Neuronal stem cell (in vitro differentiated cells): ENCODE results near the gene CDK2AP2.

Experiments used
- DNase-seq: peaks from one replicate; pipeline ENCODE4 v3.0.0-alpha.2; 2013; ENCODE audit warnings: low spot score
- H2AFZ ChIP-seq: one replicate; pipeline ENCODE4 v1.6.1; 2013; ENCODE audit warnings: mild to moderate bottlenecking, low read length, inconsistent platforms
- H2AK5ac ChIP-seq: 2 replicates; pipeline ENCODE4 v1.6.1; 2013; ENCODE audit warnings: low read depth, mild to moderate bottlenecking, inconsistent platforms, low read length, moderate library complexity, mixed read lengths
- H2BK120ac ChIP-seq: 2 replicates; pipeline ENCODE4 v1.6.1; 2013; ENCODE audit warnings: low read depth, mild to moderate bottlenecking, inconsistent platforms, low read length, moderate library complexity, mixed read lengths
- H2BK12ac ChIP-seq: one replicate; pipeline ENCODE4 v1.6.1; 2013; ENCODE audit warnings: low read length, inconsistent platforms
- H2BK15ac ChIP-seq: 2 replicates; pipeline ENCODE4 v1.6.1; 2013; ENCODE audit warnings: mild to moderate bottlenecking, low read length, inconsistent platforms, mixed read lengths
- H2BK5ac ChIP-seq: one replicate; pipeline ENCODE4 v1.6.1; 2013; ENCODE audit warnings: inconsistent platforms, mild to moderate bottlenecking, low read length, moderate library complexity
- H3K14ac ChIP-seq: one replicate; pipeline ENCODE4 v1.6.1; 2013; ENCODE audit warnings: low read length, inconsistent platforms
- H3K18ac ChIP-seq: 2 replicates; pipeline ENCODE4 v1.6.1; 2013; ENCODE audit warnings: low read length, inconsistent platforms
- H3K23ac ChIP-seq: 2 replicates; pipeline ENCODE4 v1.6.1; 2013; ENCODE audit warnings: low read depth, mild to moderate bottlenecking, mixed read lengths, low read length, inconsistent platforms; ENCODE audit not compliant: poor library complexity
- H3K27ac ChIP-seq: replicated peaks from 3 replicates; pipeline ENCODE4 v1.5.1; 2013; ENCODE audit warnings: low read length, inconsistent platforms
- H3K27me3 ChIP-seq, 3 experiments: 2 replicates each; pipeline ENCODE4 v1.6.1; 2013; ENCODE audit warnings: low read length in 3 of 3, mild to moderate bottlenecking in 2 of 3, inconsistent platforms in 1 of 3, low read depth in 1 of 3, mixed read lengths in 1 of 3, moderate library complexity in 1 of 3; ENCODE audit not compliant: control insufficient read depth in 3 of 3, insufficient read depth in 3 of 3
- H3K36me3 ChIP-seq, 2 donors: replicated peaks in 1 of 2; 2 replicates each; pipeline ENCODE4 v1.6.1; 2013; ENCODE audit warnings: low read length in 2 of 2; ENCODE audit not compliant: control insufficient read depth in 2 of 2, insufficient read depth in 2 of 2
- H3K4ac ChIP-seq: 2 replicates; pipeline ENCODE4 v1.6.1; 2013; ENCODE audit warnings: inconsistent platforms, mild to moderate bottlenecking, low read length, moderate library complexity
- H3K4me1 ChIP-seq, 2 donors: 1 replicate in 1 of 2; 2 replicates in 1 of 2; pipeline ENCODE4 v1.6.1; 2013; ENCODE audit warnings: low read length in 2 of 2, low read depth in 1 of 2; ENCODE audit not compliant: control insufficient read depth in 2 of 2, insufficient read depth in 1 of 2
- H3K4me2 ChIP-seq: one replicate; pipeline ENCODE4 v1.6.1; 2013; ENCODE audit warnings: mild to moderate bottlenecking, low read length, inconsistent platforms; ENCODE audit not compliant: insufficient read depth, poor library complexity, severe bottlenecking
- H3K4me3 ChIP-seq, 2 donors: 2 replicates each; pipeline ENCODE4 v1.5.1; 2013; ENCODE audit warnings: low read length in 2 of 2, mild to moderate bottlenecking in 2 of 2, inconsistent platforms in 1 of 2, moderate library complexity in 1 of 2
- H3K79me1 ChIP-seq: one replicate; pipeline ENCODE4 v1.6.1; 2013; ENCODE audit warnings: low read depth, mild to moderate bottlenecking, inconsistent platforms, low read length, moderate library complexity
- H3K9ac ChIP-seq: one replicate; pipeline ENCODE4 v1.6.1; 2013; ENCODE audit warnings: mild to moderate bottlenecking, low read depth, low read length, inconsistent platforms; ENCODE audit not compliant: poor library complexity
- H3K9me3 ChIP-seq, 2 donors: replicated peaks in 1 of 2; 2 replicates each; pipeline versions ENCODE3 to v1.6.1; 2013; ENCODE audit warnings: low read length in 2 of 2, mild to moderate bottlenecking in 2 of 2, inconsistent platforms in 1 of 2, low read depth in 1 of 2, mixed read lengths in 1 of 2, moderate library complexity in 1 of 2; ENCODE audit not compliant: control insufficient read depth in 2 of 2, insufficient read depth in 1 of 2
- H4K8ac ChIP-seq: one replicate; pipeline ENCODE4 v1.6.1; 2013; ENCODE audit warnings: low read depth, mild to moderate bottlenecking, inconsistent platforms, low read length, moderate library complexity
- H4K91ac ChIP-seq: one replicate; pipeline ENCODE4 v1.6.1; 2013; ENCODE audit warnings: low read length, low read depth, mild to moderate bottlenecking, inconsistent platforms; ENCODE audit not compliant: poor library complexity
- WGBS, 2 donors: extraction: QIAGEN DNeasy Blood & Tissue Kit; methylation state at CpG; one replicate each; pipeline ENCODE4 v1.1.7; 2013; ENCODE audit warnings: missing lambda C conversion rate in 2 of 2, mixed read lengths in 1 of 2; ENCODE audit not compliant: insufficient read length in 2 of 2, insufficient replicate concordance in 1 of 2; ENCODE audit errors: extremely low coverage in 2 of 2; 5-methylcytosine and 5-hydroxymethylcytosine counted together

CDK2AP2 gene

DNA sequence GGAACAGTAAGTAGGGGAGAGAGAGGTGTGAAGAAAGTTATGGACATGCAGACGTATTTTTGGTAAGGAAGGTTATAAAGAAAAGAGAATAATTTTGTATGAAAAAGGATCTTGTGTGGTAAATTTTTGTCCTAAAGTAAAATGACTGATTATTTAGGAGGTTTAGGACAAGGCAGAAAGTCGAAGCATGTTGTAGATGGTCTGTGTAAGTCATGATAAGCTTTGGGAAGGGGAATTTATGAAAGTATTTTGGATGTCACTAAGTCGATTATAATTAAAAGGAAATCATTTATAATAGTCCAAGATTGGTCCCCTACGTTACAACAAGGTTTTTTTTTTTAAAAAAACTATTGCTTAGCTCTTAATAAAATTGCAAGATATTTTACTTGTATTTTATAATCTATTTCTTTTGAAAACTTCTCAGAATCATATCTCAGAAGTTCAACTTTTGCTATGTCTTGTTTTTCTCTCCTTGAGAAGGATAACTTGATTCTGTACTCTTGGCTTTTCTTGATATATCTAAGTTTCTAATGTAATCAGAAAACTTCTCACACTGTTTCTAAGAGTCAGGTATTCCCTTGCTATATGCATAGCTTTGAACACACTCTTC lies 26.2 kb upstream of the CDK2AP2 start:
- Histone ChIP-seq H2AK5ac (no peak overlapping the region), H2AFZ (no peak overlapping the region), H3K4me2 (no peak overlapping the region), H3K4me3 (no peak overlapping the region), H3K27ac (no peak overlapping the region), H3K23ac (no peak overlapping the region), H3K79me1 (no peaks in the 10 kb centered on the region), H4K8ac (no peak overlapping the region), H2BK15ac (no peak overlapping the region), H2BK5ac (no peak overlapping the region), H4K91ac (no peak overlapping the region), H2BK120ac (no peak overlapping the region), H3K27me3 (no peaks in the 10 kb centered on the region), H2BK12ac (no peak overlapping the region), H3K18ac (no peak overlapping the region), H3K14ac (no peak overlapping the region), H3K4ac (no peak overlapping the region), H3K36me3 (no peaks in the 10 kb centered on the region), H3K4me1 (no peaks in the 10 kb centered on the region), H3K9me3 (peaks cover 13 to 19% of the 10 kb centered on the region in 2 donors), H3K9ac (no peak overlapping the region)
- 100% methylated on average over 1 of the region's 4 CpGs for WGBS, 2 donors
- peak; percentile 15 for DNase-seq

DNA sequence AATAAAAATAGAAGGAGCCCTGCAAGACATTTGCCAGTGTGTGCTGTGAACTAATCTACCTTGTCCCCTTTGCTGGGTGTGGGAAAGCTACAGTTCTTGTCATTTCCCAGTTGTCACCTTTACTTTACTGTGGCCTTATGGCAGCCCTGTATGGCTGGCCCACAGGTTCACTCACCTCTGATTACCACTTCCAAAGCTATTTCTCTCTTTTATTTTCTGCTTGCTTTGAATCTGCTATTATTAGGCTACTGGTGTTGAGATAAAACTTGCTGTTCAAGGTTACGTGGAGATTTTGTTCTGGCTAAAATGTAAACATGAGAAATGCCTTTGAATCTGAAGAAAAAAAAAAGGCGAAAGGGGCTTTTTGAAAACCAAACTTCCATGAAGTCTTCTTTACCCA lies 24.9 kb upstream of the CDK2AP2 start:
- Histone ChIP-seq H3K9me3 (peaks cover 13 to 19% of the 10 kb centered on the region in 2 donors), H4K91ac (no peak overlapping the region), H3K18ac (no peak overlapping the region), H2AFZ (no peak overlapping the region), H2BK120ac (no peak overlapping the region), H3K27me3 (no peaks in the 10 kb centered on the region), H3K9ac (no peak overlapping the region), H3K4me2 (no peak overlapping the region), H3K36me3 (no peaks in the 10 kb centered on the region), H2AK5ac (no peak overlapping the region), H2BK5ac (no peak overlapping the region), H3K4me3 (no peak overlapping the region), H4K8ac (no peak overlapping the region), H2BK12ac (no peak overlapping the region), H3K4ac (no peak overlapping the region), H2BK15ac (no peak overlapping the region), H3K27ac (no peak overlapping the region), H3K79me1 (no peaks in the 10 kb centered on the region), H3K4me1 (no peaks in the 10 kb centered on the region), H3K14ac (no peak overlapping the region), H3K23ac (no peak overlapping the region)
- DNase-seq = no peak
- WGBS, 2 donors = no CpG with 5 or more reads among the region's 2 CpGs

DNA sequence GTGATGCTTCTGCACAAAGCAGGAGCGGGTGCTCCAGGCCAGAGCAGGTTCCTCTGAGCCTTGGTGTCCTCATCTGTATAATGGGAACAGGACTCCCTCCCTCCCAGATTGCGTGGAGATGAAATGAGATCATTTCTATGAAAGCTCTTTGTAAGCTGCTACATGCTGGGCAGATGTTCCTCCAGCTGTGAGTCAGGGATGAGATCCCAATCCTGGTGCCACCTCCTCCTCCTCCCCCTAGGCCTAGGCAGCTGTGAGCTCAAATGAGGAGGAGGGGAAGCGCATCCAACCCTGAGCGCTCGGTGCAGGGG lies 22.3 kb upstream of the CDK2AP2 start:
- Histone ChIP-seq H3K18ac (no peak overlapping the region), H2BK5ac (no peak overlapping the region), H3K9ac (no peak overlapping the region), H2BK12ac (no peak overlapping the region), H2BK120ac (no peak overlapping the region), H2AK5ac (peak overlapping the region; percentile 6), H2AFZ (no peak overlapping the region), H4K8ac (no peak overlapping the region), H3K14ac (no peak overlapping the region), H3K27me3 (no peaks in the 10 kb centered on the region), H3K4me3 (no peak overlapping the region), H3K9me3 (peaks cover 14% of the 10 kb centered on the region in 2 donors), H3K4ac (no peak overlapping the region), H3K36me3 (peaks cover 0 to 2% of the 10 kb centered on the region in 2 donors), H3K4me1 (peaks cover 2 to 4% of the 10 kb centered on the region in 2 donors), H2BK15ac (no peak overlapping the region), H3K27ac (no peak overlapping the region), H4K91ac (no peak overlapping the region), H3K23ac (no peak overlapping the region), H3K79me1 (no peaks in the 10 kb centered on the region), H3K4me2 (no peak overlapping the region)
- DNase-seq = no peak
- no CpG with 5 or more reads among the region's 5 CpGs for WGBS, 2 donors

DNA sequence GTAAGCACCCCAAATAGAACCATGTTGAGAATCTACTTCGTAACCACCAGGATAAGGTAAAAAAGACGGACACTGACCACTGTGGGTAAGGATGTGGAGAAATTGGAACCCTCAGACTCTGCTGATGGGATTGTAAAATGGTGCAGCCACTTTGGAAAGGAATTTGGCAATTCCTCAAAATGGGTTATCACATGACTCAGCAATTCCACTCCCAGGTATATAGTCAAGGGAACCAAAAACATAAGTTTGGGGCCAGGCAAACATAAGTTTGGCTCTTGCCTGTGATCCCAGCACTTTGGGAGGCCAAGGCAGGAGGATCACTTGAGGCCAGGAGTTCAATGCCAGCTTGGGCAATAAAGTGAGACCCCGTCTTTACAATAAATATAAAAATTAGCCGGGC lies 20.4 kb upstream of the CDK2AP2 start:
- no peak overlapping the region for H3K4me2 ChIP-seq
- H3K27me3 ChIP-seq = no peaks in the 10 kb centered on the region
- H4K91ac ChIP-seq = no peak overlapping the region
- no peak overlapping the region for H3K27ac ChIP-seq
- no peak overlapping the region for H2AFZ ChIP-seq
- H3K23ac ChIP-seq = no peak overlapping the region
- no peak overlapping the region for H2BK5ac ChIP-seq
- no CpG with 5 or more reads among the region's 4 CpGs for WGBS, 2 donors
- no peak overlapping the region for H2BK12ac ChIP-seq
- H3K4ac ChIP-seq = no peak overlapping the region
- no peak overlapping the region for H2BK15ac ChIP-seq
- no peaks in the 10 kb centered on the region for H3K79me1 ChIP-seq
- no peak overlapping the region for H4K8ac ChIP-seq
- no peak overlapping the region for H2BK120ac ChIP-seq
- H3K18ac ChIP-seq = no peak overlapping the region
- no peak overlapping the region for H2AK5ac ChIP-seq
- H3K36me3 ChIP-seq = peaks cover 0 to 2% of the 10 kb centered on the region in 2 donors
- no peak for DNase-seq
- no peak overlapping the region for H3K14ac ChIP-seq
- peaks cover 2 to 10% of the 10 kb centered on the region in 2 donors for H3K4me1 ChIP-seq
- no peak overlapping the region for H3K4me3 ChIP-seq
- peaks cover under 1 to 8% of the 10 kb centered on the region in 2 donors for H3K9me3 ChIP-seq
- no peak overlapping the region for H3K9ac ChIP-seq
